Osteocyte (in vitro differentiated cells): Measurements from ENCODE around the gene CHST7. TPM values are rescaled to one million over a fixed set of nuclear protein-coding genes. Genes with fewer than 3 reads are reported as not detected.
A peak's percentile ranks its signal among the peaks of the same experiment; 100 is the strongest.

Experiments
- DNase-seq: peaks from one replicate; pipeline ENCODE4 v3.0.0; 2021; ENCODE audit warnings: mixed read lengths; ENCODE audit not compliant: unreplicated experiment; ENCODE audit errors: extremely low spot score
- H3K27ac Mint-ChIP-seq: one replicate; pipeline ENCODE4 v1.8.0; 2021; ENCODE audit warnings: mild to moderate bottlenecking, mixed read lengths; ENCODE audit not compliant: unreplicated experiment
- H3K27me3 Mint-ChIP-seq: one replicate; pipeline ENCODE4 v1.8.0; 2021; ENCODE audit warnings: mixed read lengths; ENCODE audit not compliant: unreplicated experiment
- H3K36me3 Mint-ChIP-seq: one replicate; pipeline ENCODE4 v1.8.0; 2021; ENCODE audit warnings: mixed read lengths; ENCODE audit not compliant: unreplicated experiment
- H3K4me1 Mint-ChIP-seq: one replicate; pipeline ENCODE4 v1.8.0; 2021; ENCODE audit warnings: mixed read lengths; ENCODE audit not compliant: unreplicated experiment
- H3K4me3 Mint-ChIP-seq: one replicate; pipeline ENCODE4 v1.8.0; 2021; ENCODE audit warnings: mild to moderate bottlenecking, moderate library complexity, mixed read lengths; ENCODE audit not compliant: unreplicated experiment
- H3K9me3 Mint-ChIP-seq: one replicate; pipeline ENCODE4 v1.8.0; 2021; ENCODE audit warnings: mixed read lengths; ENCODE audit not compliant: unreplicated experiment
- total RNA-seq: library from RNA; stranded (reverse); gene quantifications from 2 replicates; pipeline ENCODE4 v1.2.1, GENCODE V29; 2021
- TF ChIP-seq, protein P1 (sequence below): fragments of 200-600 bp; sonication (generic); IDR thresholded peaks from 2 replicates; pipeline ENCODE4 v1.5.0; 2021; ENCODE audit warnings: antibody characterized with exemption, mild to moderate bottlenecking, moderate library complexity

CHST7 gene
- total RNA-seq, 1 donor from 2014 or later, result 14.8 TPM

DNA sequence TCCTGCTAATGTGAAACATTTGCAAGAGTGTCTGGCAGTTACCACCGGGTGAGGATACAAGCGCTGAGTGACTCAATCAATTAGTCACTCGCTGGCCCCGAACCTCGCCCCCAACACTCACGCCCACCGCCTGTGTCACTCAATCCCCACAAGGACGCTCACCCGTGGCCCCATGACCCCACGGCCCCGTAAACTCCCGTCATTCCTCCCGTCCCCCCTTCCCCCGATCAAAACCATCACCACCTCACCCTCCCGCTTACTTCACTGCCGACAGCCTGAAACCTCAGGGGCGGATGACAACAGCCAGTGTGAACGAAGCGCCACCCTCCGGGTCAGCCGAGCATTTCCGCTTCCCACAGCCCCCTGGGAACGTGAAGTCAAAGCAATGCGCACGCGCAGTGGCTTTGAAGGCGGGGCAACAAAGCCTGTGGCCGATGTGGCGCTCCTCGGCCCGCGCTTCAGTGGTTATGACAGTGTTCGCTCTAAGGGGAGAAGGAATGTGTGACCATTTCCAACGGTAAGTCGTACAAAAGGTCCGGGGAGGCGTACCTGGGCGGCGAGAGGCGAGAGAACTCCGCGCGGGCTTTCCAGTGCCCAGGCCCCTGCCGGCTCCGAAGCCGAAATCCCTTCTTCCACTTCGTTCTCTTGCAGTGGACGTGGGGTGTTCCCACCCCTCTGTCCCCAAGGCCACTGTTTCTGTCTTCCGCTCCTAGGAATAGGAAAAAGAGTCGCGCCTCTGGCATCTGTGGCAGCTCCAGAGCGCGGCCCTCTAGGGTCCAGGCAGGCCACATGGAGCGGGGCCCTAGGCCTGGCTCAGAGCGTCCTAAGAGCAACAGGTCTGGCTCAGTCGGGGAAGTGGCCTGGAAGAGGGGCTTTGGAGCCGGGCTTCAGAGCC is 28.2 kb upstream of the CHST7 start, which contains the start of gene ZNF674:
Gene ZNF674 (minus strand): TSS at position 311 of the 895 bp plus-strand sequence. CDS start 3,334 bp downstream, outside the sequence.
- H3K27ac Mint-ChIP-seq, result peak within 1 kb of the TSS; percentile 98
- H3K27me3 Mint-ChIP-seq, result no peaks in the 10 kb centered on the region
- TF ChIP-seq, protein P1, sequence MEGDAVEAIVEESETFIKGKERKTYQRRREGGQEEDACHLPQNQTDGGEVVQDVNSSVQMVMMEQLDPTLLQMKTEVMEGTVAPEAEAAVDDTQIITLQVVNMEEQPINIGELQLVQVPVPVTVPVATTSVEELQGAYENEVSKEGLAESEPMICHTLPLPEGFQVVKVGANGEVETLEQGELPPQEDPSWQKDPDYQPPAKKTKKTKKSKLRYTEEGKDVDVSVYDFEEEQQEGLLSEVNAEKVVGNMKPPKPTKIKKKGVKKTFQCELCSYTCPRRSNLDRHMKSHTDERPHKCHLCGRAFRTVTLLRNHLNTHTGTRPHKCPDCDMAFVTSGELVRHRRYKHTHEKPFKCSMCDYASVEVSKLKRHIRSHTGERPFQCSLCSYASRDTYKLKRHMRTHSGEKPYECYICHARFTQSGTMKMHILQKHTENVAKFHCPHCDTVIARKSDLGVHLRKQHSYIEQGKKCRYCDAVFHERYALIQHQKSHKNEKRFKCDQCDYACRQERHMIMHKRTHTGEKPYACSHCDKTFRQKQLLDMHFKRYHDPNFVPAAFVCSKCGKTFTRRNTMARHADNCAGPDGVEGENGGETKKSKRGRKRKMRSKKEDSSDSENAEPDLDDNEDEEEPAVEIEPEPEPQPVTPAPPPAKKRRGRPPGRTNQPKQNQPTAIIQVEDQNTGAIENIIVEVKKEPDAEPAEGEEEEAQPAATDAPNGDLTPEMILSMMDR, result no peak
- DNase-seq, result peak; percentile 96
- peaks cover 27% of the 10 kb centered on the region for H3K4me1 Mint-ChIP-seq
- H3K36me3 Mint-ChIP-seq, result peaks cover 3% of the 10 kb centered on the region
- H3K9me3 Mint-ChIP-seq, result no peaks in the 10 kb centered on the region
- H3K4me3 Mint-ChIP-seq, result peak within 1 kb of the TSS; percentile 95

DNA sequence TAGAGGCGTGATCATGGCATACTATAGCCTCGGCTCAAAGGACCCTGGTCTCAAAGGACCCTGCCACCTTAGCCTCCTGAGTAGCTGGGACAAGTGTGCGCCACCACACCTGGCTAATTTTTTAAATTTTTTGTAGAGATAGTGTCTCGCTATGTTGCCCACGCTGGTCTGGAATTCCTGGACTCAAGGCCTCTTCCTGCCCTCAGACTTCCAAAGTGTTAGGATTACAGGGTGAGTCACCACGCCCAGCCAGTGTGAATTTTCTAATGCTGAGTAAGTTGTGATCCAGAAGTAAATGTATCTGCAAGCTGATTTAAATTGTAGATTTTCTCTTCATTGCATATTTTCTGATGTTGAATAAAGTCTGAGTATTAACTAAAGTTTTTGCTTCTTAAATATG is 25.7 kb upstream of the CHST7 start:
- Mint-ChIP-seq H3K27ac (peak overlapping the region; percentile 56), H3K4me3 (peak overlapping the region; percentile 32), H3K4me1 (peaks cover 27% of the 10 kb centered on the region), H3K9me3 (no peaks in the 10 kb centered on the region), H3K36me3 (peaks cover 4% of the 10 kb centered on the region), H3K27me3 (no peaks in the 10 kb centered on the region)
- no peak for DNase-seq
- TF ChIP-seq, protein P1, result no peak

DNA sequence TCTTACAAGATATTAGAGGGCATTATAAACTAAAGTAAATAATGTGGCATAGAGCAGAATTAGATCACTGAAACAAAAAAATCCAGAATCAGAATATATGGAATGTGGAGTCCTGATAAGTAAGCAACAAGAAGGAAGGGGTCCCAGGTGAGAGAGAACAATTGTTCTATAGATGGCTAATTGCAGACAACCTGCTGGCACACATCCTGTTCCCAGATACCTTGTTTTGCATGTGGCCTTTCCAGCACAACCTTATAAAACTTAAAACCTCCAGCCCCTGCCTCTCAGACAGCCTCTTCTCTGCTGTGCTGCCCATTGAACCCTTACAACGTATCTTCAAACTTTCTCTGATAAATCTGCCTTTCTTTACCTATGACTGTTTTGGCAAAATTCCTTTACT is 23.7 kb upstream of the CHST7 start:
- peaks cover 4% of the 10 kb centered on the region for H3K36me3 Mint-ChIP-seq
- no peak overlapping the region for H3K27ac Mint-ChIP-seq
- peaks cover 22% of the 10 kb centered on the region for H3K4me1 Mint-ChIP-seq
- H3K9me3 Mint-ChIP-seq, result no peaks in the 10 kb centered on the region
- DNase-seq, result no peak
- TF ChIP-seq, protein P1, result no peak
- H3K27me3 Mint-ChIP-seq, result no peaks in the 10 kb centered on the region
- H3K4me3 Mint-ChIP-seq, result no peak overlapping the region

DNA sequence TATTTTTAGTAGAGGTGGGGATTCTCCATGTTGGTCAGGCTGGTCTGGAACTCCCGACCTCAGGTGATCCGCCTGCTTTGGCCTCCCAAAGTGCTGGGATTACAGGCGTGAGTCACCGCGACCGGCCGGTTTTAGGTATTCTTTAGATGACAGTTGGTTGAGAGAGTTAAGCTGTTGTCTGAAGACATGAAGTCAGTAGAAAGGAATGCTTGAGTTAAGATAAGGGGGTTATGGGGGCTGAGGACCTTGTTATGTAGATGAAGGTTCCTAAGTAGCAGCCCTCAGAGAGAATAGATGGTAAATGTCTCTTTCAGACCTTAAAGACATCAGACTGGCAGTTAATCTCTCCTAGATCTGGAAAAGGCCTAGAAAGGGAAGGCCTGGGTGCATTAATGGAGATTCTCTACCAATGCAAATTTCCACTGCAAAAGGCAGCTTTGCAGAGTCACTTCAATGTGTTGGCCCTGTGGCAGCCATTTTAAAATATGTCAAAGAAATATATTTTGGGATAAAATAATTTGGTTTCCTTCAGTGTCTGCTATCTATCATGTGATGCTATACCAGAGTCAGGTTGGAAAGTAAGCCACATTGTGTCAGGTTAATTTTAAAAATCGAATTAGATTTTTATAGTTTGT is 22.0 kb upstream of the CHST7 start:
- Mint-ChIP-seq H3K9me3 (no peaks in the 10 kb centered on the region), H3K27ac (no peak overlapping the region), H3K4me1 (peaks cover 17% of the 10 kb centered on the region), H3K27me3 (no peaks in the 10 kb centered on the region), H3K36me3 (peaks cover 4% of the 10 kb centered on the region), H3K4me3 (no peak overlapping the region)
- no peak for DNase-seq
- TF ChIP-seq, protein P1, result no peak

DNA sequence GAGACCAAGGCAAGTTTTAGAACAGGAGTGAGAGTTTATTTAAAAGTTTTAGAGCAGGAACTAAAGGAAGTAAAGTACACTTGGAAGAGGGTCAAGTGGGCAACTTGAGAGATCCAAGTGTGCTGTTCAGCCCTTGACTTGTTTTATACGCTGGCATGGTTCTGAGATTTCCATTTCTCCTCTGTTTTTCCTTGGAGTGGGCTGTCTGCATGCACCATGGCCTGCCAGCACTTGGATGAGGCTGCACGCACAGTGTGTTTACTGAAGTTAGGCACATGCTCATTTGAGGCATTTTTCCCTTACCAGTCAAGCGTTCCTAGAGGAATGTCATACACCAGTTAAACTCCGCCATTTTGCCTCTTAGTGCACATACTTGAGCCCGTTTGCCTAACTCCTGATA is 19.6 kb upstream of the CHST7 start:
- H3K9me3 Mint-ChIP-seq, result no peaks in the 10 kb centered on the region
- H3K4me3 Mint-ChIP-seq, result no peak overlapping the region
- TF ChIP-seq, protein P1, result no peak
- peaks cover 4% of the 10 kb centered on the region for H3K36me3 Mint-ChIP-seq
- H3K27ac Mint-ChIP-seq, result no peak overlapping the region
- DNase-seq, result no peak
- H3K4me1 Mint-ChIP-seq, result peaks cover 1% of the 10 kb centered on the region
- H3K27me3 Mint-ChIP-seq, result no peaks in the 10 kb centered on the region
